Activated CD8-positive, alpha-beta memory T cell treated with anti-CD3 and anti-CD28 coated beads for 48 hours (primary cell): ENCODE results near the gene ANTKMT.
A peak's percentile ranks its signal among the peaks of the same experiment; 100 is the strongest.

ENCODE experiments used
- DNase-seq, 3 experiments: peaks; one replicate each; pipeline ENCODE4 v3.0.0-alpha.2; 2020; ENCODE audit warnings: low read depth in 2 of 3, low spot score in 2 of 3

The ANTKMT gene, protein sequence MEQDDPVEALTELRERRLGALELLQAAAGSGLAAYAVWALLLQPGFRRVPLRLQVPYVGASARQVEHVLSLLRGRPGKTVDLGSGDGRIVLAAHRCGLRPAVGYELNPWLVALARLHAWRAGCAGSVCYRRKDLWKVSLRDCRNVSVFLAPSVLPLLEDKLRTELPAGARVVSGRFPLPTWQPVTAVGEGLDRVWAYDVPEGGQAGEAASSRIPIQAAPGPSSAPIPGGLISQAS

DNA sequence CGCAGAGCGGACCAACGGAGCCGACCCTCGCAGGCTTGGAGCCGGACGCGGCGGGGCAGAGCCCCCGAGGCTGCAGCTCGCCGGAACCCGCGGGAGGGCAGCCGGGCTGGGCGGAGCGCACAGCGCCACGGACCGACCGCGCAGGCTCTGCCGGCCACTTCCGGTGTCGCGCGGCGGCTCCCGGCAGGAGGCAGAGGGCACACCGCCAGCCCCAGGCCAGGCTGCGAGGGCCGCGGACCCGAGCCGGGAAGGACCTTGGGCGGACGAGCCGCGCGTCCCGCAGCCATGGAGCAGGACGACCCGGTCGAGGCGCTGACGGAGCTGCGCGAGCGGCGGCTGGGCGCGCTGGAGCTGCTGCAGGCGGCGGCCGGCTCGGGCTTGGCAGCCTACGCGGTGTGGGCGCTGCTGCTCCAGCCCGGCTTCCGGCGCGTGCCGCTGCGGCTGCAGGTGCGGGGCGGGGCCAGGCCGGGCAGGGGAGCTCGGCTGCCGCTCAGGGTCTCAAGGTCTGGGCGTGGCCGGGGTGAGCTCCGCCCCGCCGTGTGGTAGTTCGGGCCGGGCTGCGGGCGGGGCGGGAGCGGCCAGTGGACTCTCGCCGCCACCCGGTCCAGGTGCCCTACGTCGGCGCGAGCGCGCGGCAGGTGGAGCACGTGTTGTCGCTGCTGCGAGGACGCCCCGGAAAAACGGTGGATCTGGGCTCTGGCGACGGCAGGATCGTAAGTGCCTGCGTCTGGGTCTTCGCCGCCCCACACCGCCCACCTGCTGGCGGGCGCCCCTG, at the start of gene ANTKMT:
ANTKMT (plus strand) TSS at position 157 of the 775 bp plus-strand sequence; CDS start at position 286, 129 bp downstream.
- DNase-seq = peak in 2 of 3 experiments; percentile 49 to 75

DNA sequence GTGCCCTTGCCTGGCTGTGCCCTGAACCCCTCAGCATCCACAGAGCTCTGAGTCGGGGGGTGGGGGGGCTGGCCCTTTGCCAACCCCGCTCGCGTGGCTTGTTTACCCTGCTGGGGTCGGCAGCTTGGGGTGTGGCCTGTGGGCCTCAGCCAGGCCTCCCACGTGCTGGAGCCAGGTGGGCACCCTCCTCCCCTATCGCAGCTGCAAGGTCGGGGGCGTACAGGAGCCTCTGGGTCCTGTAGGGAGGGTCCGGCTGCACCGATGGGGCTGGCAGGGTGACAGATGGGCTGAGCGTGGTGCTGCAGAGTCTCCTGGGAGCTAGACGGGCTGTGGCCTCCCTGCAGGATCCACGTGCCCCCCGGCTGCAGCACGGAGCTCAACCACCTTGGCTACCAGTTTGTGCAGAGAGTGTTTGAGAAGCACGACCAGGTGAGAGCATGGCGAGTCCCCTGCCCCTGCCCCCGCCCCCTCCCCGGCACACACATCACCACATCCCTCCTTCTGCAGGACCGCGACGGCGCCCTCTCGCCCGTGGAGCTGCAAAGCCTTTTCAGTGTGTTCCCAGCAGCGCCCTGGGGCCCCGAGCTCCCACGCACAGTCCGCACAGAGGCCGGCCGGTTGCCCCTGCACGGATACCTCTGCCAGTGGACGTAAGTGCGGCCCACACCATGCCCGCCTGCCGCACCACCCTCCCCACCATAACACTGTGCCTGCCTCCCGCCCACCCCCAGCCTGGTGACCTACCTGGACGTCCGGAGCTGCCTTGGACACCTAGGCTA, 49.4 kb upstream of the ANTKMT start:
- DNase-seq = no peak

DNA sequence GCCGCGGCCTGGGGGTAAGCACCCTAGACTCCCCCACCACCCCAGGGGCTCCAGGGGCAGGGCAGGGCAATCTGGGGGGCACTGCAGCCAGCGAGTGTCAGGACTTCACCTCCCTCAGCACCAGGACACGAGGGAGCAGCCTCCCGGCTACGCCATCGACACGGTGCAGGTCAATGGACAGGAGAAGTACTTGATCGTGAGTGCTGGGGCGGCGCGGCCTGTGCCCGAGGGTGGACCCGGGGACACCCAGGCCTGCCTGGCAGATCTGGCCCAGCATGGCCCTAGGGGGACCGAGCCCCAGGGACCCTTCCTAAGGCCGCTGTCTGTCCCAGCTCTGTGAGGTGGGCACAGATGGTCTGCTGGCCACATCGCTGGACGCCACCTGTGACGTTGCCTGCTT, 48.6 kb upstream of the ANTKMT start:
- no peak for DNase-seq

DNA sequence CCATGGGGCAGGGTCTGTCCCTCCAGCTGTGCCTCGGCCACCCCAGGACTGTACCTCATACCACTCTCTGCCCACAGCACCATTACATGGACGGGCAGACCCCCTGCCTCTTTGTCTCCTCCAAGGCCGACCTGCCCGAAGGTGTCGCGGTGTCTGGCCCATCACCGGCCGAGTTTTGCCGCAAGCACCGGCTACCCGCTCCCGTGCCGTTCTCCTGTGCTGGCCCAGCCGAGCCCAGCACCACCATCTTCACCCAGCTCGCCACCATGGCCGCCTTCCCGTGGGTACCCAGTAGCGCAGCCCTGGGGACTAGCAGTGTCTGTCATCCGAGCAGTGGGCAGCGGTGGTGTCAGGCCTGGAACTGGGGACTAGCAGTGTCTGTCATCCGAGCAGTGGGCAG, 48.1 kb upstream of the ANTKMT start:
- no peak for DNase-seq

DNA sequence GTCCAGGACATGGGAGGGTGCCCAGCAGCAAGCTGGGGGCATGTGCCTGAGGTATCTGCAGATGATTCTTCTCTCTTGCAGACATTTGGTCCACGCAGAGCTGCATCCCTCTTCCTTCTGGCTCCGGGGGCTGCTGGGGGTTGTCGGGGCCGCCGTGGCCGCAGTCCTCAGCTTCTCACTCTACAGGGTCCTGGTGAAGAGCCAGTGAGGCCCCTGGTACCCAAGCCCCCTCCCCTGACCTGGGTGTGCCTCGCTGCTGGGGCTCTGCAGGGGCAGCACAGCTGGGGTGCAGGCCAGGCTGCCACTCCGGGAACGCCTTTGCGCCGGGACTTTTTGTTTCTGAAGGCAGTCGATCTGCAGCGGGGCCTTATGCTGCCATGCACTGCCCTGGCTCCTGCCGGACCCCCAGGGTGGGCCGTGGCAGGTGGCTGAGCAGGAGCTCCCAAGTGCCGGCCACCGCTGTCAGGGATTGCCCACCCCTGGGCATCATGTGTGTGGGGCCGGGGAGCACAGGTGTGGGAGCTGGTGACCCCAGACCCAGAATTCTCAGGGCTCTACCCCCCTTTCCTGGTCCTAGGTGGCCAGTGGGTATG, 47.5 kb upstream of the ANTKMT start:
- no peak for DNase-seq

DNA sequence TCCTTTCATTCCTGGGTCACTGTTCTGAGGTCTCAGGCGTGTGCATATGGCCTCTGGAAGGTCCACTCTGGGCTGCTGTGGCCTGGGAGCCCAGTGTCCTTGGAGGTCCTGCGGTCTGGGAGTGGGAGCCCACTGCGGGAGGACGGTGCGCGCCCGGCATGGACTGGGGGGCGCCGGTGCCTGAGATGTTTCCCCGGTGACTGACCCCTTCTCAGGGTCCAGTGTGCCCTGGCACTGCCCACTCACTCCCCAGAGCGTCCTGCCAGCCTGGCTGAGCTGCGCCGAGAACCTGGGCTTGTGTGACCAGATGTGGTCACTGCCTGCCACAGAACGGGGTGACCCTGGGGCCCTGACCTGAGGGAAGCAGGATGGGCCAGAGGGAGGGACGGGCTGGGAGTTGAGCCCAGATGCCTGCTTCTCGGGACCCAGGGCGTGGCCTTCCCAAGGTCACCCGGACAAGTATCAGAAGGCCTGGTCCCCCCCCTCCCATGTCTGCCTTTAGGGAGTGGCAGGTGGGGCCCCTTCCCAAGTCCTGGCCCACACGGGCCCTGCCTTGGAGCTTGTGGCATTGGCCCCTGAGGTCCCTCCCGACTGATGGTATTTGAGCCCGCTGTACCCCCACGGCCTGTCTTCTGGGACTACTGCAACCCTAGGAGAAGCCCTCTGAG, 46.6 kb upstream of the ANTKMT start:
- DNase-seq = no peak

DNA sequence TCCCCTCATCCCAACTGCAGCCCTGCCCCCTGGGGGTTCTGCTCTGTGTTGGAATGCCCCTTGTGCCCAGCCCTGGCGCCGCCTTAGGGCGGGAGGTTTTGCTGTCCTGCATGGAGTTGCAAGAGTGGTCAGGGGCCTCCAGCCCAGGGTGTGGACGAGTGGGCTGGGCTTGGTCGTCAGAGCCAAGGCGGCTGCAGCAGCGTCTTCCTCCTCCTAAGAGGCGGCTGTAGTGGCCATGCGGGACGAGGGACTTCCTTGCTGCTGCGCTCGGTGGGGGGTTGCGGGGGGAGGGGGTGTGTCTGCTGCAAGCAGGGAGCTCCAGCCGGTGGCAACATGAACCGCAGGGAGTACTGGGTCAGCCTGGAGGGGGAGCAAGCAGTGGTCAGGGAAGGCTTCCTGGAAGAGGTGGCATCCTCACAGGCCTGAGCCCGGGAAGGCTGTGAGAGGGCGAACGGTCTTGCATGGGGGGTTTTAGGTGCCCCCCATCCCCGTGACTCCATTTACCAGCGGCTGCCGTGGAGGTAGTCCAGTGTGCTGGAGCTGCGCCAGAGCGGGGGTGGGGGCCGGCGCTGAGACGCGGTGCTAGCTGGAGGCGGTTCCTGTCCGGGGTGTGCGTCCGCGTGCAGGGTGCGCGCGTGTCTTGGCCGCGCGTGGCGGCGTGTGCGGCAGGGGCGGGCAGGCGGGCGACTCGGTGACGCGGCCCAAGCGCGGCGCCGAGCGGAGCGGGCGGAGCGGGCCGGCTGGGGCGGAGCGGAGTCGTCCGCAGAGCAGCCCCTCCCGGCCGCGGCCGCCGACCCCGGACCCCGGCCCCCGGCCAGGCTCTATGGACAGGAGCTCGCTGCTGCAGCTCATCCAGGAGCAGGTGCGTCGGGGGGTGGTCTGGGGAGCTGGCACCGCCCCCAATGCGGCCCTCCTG, 45.7 kb upstream of the ANTKMT start, which contains the start of gene RHBDL1:
RHBDL1 (plus strand) TSS at position 704 of the 916 bp plus-strand sequence; CDS start at position 824, 120 bp downstream.
- DNase-seq = no peak

DNA sequence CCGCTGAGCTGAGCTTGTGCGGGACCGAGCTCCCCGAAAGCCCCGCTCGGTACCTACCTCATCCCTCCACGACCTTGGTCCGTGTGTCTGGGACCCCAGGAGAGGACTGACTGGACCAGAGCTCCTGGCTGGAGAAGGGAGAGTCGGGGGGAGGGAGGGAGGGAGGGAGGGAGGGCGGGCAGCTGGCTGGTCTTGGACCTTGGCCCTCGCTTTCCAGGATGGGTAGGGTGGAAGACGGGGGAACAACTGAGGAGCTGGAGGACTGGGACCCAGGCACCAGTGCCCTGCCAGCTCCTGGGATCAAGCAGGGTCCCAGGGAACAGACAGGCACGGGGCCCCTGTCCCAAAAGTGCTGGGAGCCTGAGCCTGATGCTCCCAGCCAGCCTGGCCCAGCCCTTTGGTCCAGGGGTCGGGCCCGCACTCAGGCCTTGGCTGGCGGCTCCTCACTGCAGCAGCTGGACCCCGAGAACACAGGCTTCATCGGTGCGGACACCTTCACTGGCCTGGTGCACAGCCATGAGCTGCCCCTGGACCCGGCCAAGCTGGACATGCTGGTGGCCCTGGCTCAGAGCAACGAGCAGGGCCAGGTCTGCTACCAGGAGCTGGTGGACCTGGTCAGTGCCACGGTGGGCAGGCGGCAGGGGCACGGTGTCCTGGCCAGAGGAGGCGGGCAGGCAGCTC, 44.9 kb upstream of the ANTKMT start:
- DNase-seq = no peak

DNA sequence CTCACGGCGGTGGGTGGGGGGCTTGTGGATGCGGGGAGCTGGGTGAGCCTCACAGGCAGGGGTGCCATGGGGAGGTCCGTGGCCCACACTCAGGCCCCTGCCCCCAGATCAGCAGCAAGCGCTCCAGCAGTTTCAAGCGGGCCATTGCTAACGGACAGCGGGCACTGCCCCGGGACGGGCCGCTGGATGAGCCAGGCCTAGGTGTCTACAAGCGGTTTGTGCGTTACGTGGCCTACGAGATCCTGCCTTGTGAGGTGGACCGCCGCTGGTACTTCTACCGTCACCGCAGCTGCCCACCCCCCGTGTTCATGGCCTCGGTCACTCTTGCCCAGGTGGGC, 44.4 kb upstream of the ANTKMT start:
- DNase-seq = no peak

DNA sequence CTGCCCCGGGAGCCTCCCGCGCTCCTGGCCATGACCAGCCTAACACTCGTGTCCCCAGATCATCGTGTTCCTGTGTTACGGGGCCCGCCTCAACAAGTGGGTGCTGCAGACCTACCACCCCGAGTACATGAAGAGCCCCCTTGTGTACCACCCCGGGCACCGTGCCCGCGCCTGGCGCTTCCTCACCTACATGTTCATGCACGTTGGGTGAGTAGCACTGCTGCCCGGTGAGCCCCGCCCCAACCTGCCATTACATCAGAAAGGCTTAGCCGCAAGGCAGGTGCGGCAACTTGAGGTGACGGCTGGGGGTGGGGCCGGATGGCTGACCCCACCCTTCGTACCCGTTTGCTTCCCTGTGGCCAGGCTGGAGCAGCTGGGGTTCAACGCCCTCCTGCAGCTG, 44.0 kb upstream of the ANTKMT start:
- no peak for DNase-seq

DNA sequence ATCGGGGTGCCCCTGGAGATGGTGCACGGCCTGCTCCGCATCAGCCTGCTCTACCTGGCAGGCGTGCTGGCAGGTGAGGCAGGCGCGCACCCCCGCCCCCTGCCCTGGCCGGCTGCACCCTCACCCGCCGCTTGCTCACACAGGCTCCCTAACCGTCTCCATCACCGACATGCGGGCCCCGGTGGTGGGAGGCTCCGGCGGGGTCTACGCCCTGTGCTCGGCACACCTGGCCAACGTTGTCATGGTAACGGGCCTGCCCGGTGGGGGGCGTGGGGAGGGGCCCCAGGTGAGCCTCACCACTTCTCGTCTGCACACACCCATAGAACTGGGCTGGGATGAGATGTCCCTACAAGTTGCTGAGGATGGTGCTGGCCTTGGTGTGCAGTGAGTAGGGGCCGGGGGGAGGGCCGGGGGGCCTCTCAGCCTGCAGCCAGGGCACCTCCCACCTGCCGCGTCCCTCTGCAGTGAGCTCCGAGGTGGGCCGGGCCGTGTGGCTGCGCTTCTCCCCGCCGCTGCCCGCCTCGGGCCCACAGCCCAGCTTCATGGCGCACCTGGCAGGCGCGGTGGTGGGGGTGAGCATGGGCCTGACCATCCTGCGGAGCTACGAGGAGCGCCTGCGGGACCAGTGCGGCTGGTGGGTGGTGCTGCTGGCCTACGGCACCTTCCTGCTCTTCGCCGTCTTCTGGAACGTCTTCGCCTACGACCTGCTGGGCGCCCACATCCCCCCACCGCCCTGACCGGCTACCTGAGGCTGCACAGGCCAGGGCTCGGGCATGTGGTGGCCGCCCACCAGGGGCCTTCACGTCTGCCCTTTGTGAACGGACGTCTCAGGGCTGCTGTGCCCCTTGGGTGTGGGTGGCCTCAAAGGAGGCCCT, 43.4 kb upstream of the ANTKMT start:
- no peak for DNase-seq

DNA sequence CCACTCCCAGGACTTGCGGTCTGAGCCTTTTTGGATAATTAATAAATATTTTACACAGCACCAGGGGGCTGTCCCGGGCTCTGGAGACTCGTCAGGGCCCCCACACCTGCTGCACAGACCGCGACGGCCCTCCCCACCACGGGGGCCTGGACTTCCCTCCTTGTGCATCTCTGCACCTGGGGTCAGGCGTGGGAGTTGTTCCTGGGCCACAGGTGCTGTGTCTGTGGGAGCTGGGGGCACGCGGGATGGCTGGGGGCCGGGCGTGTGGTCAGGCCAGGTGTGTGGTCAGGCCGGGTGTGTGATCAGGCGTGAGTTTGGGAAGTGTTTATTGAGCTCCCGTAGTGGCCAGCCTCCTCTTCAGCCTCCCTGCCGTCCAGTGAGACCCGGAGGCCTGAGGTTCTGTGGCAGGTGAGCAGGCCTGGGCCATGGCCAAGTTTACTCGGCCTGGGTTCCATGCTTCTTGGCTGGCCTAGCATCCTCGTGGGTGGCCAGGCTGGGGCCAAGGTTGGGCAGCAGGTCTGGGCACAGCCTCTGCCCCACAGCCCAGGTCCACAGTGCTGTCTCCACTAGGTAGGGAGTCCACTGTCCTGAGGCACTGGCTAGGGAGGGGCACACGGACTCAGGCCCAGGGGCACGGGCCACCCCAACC, 42.6 kb upstream of the ANTKMT start:
- no peak for DNase-seq

DNA sequence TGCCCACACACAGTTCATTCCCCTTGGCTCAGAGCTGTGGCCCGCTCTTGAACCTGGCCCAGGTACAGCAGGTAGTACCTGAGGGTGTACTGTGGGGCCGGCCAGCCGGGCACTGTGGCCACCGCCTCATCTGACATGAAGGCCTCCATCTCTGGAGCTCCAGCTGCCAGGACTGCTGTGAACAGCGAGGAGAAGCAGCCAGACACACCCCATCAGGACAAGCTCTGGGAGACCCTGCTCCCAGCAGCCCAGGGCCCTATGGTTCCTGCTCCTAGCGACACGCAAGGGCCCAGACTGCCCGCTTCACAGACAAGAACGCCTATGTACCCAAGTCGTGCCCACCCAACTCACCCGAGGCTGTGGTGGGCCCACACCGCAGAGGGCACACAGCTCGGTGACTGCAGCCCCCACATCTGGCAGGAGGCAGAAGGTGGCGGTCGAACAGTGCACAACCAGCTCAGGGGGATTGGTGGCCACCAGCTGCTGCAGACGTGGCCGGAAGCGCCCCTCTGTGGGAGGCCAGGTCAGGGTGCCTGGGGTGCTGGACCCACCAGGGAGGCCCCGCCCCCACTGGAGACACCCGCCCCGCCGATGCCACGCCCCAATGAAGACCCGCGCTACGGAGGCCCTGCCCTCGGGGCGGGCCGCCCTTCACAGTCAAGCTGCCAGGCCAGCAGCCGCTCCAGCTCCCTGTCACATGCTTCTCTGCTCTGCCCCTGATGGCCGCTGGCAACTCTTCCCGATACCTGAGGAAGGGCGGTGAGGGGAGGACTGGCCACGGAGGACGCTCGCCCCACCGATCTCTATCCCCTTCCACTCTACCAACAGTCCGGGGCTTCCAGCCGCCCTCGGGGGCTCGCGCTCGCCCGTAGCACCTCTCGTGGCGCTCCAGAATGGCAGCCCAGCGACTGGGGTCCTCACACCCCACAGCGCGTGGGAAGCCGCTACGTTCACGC, 41.8 kb upstream of the ANTKMT start:
- no peak for DNase-seq

DNA sequence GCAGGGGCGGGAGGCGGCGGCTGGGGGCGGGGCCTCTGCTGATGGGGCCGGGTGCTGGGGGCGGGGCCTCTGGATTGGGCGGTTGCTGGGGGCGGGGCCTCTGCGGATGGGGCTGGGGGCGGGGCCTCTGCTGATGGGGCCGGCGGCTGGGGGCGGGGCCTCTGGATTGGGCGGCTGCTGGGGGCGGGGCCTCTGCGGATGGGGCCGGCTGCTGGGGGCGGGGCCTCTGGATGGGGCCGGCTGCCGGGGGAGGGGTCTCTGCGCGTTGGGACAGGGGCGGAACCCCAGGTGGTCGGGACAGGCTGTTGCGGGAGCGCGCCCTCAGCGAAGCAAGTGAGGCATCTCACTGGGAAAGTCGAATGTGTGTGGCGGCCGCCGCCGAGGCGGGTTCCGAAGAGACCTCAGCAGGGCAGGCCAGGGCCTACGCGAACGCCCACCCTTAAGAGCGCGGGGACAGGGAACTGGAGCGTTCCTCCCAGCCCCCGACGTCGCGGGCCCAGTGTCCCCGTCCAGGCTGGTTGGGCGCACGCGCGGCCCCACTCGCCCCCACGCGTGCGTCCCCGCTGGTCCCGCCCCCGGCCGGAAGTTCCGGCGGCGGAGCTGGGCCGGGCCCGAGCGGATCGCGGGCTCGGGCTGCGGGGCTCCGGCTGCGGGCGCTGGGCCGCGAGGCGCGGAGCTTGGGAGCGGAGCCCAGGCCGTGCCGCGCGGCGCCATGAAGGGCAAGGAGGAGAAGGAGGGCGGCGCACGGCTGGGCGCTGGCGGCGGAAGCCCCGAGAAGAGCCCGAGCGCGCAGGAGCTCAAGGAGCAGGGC, 40.9 kb upstream of the ANTKMT start, which contains the start of gene STUB1:
STUB1 (plus strand) TSS at position 597 of the 811 bp plus-strand sequence; CDS start at position 713, 116 bp downstream.
- DNase-seq = peak; percentile 77 to 81 (median 79)

DNA sequence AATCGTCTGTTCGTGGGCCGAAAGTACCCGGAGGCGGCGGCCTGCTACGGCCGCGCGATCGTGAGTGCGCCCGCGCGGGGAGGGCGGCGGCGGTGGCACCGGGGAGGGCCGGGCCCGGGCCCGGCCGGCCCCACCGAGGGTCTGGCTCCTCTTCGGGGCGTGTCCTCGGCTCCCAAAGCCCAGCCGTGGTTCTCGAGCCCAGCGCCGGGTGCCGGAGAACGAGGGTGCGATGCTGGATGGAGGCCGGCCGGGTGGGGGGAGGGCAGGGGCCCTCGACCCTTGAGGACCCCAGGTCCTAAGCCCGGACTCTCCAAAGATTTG, 40.4 kb upstream of the ANTKMT start:
- DNase-seq = no peak
